ENCODE results near the gene MLPH.

MLPH gene

DNA sequence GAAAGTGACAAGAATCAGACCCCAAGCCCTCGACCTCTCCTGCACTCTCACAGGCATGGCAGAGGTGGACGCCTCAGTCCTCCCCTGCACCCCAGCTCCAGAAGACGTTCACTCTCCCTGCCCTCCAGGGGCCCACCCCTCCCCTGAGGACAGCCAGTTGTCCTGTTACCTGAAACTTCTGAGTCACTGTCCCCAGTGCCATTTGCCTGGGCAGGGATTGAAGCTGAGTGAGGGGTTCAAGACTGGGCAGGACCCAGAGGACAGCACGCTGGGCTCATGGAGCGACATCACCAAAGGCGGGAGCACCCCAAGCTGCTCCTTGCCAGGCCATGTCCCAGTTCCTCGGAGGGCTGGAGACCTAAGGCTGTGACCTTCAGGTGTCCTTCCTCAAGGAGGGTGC is 38.9 kb upstream of the MLPH start:
- H3K4me3 ChIP-seq (ENCODE audit: low read depth in 1 of 2, low read length in 2 of 2): no peak overlapping the region
- H3K36me3 ChIP-seq (ENCODE audit: insufficient read depth, low read length): no peaks in the 10 kb centered on the region
- no peaks in the 10 kb centered on the region for H4K20me1 ChIP-seq (ENCODE audit: insufficient read depth, low read length)
- no peaks in the 10 kb centered on the region for H3K27me3 ChIP-seq (ENCODE audit: insufficient read depth, low read length, poor library complexity)
- TF ChIP-seq, protein P1, sequence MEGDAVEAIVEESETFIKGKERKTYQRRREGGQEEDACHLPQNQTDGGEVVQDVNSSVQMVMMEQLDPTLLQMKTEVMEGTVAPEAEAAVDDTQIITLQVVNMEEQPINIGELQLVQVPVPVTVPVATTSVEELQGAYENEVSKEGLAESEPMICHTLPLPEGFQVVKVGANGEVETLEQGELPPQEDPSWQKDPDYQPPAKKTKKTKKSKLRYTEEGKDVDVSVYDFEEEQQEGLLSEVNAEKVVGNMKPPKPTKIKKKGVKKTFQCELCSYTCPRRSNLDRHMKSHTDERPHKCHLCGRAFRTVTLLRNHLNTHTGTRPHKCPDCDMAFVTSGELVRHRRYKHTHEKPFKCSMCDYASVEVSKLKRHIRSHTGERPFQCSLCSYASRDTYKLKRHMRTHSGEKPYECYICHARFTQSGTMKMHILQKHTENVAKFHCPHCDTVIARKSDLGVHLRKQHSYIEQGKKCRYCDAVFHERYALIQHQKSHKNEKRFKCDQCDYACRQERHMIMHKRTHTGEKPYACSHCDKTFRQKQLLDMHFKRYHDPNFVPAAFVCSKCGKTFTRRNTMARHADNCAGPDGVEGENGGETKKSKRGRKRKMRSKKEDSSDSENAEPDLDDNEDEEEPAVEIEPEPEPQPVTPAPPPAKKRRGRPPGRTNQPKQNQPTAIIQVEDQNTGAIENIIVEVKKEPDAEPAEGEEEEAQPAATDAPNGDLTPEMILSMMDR (IDR thresholded peaks at IDR 0.05; ENCODE audit: borderline replicate concordance, extremely low read depth, low read length, poor library complexity, severe bottlenecking): no peak
- no peak for TF ChIP-seq EZH2 (IDR thresholded peaks at IDR 0.05; ENCODE audit: borderline replicate concordance, low read depth, low read length, severe bottlenecking)
- no peak overlapping the region for H3K4me2 ChIP-seq (ENCODE audit: insufficient read depth, low read length)
- no peaks in the 10 kb centered on the region for H3K4me1 ChIP-seq (ENCODE audit: insufficient read depth, low read length)
- H3K27ac ChIP-seq (ENCODE audit: low read length): no peak overlapping the region
- no peak overlapping the region for H2AFZ ChIP-seq (ENCODE audit: low read depth, low read length)
- H3K79me2 ChIP-seq (ENCODE audit: insufficient read depth, low read length): no peaks in the 10 kb centered on the region
- no peak overlapping the region for H3K9ac ChIP-seq (ENCODE audit: low read depth, low read length)
- DNase-seq (no peak), ATAC-seq (ENCODE audit: insufficient read depth, low read depth) (no peak)
- H3K9me3 ChIP-seq (ENCODE audit: insufficient read depth, low read length, severe bottlenecking): no peaks in the 10 kb centered on the region

DNA sequence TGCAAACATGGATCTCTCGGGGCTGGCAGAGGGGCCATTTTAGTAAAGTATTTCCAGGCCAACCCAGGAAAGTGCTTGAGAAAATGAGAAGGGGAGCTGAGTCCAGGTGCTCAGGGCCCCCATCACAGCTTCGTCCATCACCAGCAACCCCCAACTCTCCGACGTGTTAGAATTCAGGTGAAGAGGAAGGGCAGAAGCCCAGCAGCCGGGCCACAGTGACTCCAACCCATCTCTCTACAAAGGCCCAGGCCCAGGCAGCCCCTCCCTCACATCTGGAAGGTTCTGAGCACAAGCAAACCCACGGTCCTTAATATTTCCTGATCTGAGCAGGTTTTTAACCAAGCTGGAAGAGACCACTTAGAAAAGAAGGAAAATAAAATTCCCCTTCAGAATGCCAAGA is 38.4 kb upstream of the MLPH start:
- no peak overlapping the region for H2AFZ ChIP-seq (ENCODE audit: low read depth, low read length)
- H3K9ac ChIP-seq (ENCODE audit: low read depth, low read length): no peak overlapping the region
- H3K4me1 ChIP-seq (ENCODE audit: insufficient read depth, low read length): no peaks in the 10 kb centered on the region
- H3K4me3 ChIP-seq (ENCODE audit: low read depth in 1 of 2, low read length in 2 of 2): no peak overlapping the region
- H3K27me3 ChIP-seq (ENCODE audit: insufficient read depth, low read length, poor library complexity): no peaks in the 10 kb centered on the region
- H3K79me2 ChIP-seq (ENCODE audit: insufficient read depth, low read length): no peaks in the 10 kb centered on the region
- no peak overlapping the region for H3K27ac ChIP-seq (ENCODE audit: low read length)
- no peaks in the 10 kb centered on the region for H4K20me1 ChIP-seq (ENCODE audit: insufficient read depth, low read length)
- TF ChIP-seq, protein P1 (IDR thresholded peaks at IDR 0.05; ENCODE audit: borderline replicate concordance, extremely low read depth, low read length, poor library complexity, severe bottlenecking): no peak
- TF ChIP-seq EZH2 (IDR thresholded peaks at IDR 0.05; ENCODE audit: borderline replicate concordance, low read depth, low read length, severe bottlenecking): no peak
- H3K4me2 ChIP-seq (ENCODE audit: insufficient read depth, low read length): no peak overlapping the region
- H3K9me3 ChIP-seq (ENCODE audit: insufficient read depth, low read length, severe bottlenecking): no peaks in the 10 kb centered on the region
- no peak for DNase-seq
- H3K36me3 ChIP-seq (ENCODE audit: insufficient read depth, low read length): no peaks in the 10 kb centered on the region
- no peak for ATAC-seq (ENCODE audit: insufficient read depth, low read depth)

DNA sequence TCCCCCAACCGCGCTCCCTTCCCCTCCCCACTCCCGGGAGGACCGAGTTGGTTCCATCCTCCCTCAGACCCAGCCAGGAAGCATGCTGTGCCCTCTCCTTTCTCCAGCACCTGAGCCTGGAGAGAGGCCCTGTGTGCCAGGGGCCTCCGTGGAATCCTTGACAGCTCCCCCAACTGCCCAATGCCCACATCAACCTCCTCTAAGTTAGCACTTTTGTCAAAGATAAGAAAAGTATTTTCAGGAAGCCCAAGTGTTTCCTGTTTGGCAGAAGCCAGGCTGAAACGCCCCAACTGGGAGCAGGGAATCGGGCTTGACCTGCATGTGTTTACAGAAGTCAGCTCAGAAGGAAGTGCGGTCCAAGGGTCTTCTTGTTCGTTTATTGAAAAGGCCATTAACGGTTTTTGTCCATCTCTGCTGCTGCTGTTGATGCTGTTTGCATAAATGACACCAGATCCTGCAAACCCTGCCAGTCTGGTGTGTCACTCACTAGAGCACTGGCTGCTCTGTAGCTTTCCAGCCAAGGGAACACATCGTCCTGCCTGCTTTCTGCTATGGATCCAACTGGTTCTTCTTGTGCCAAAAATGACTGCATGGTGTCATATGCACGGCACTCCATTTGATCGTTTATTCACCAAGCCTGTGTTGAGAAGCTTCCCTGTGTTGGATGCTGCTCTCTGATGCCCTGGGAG is 37.7 kb upstream of the MLPH start:
- Histone ChIP-seq H3K79me2 (ENCODE audit: insufficient read depth, low read length) (no peaks in the 10 kb centered on the region), H3K4me1 (ENCODE audit: insufficient read depth, low read length) (no peaks in the 10 kb centered on the region), H2AFZ (ENCODE audit: low read depth, low read length) (no peak overlapping the region), H3K27me3 (ENCODE audit: insufficient read depth, low read length, poor library complexity) (no peaks in the 10 kb centered on the region), H3K27ac (ENCODE audit: low read length) (no peak overlapping the region), H3K36me3 (ENCODE audit: insufficient read depth, low read length) (no peaks in the 10 kb centered on the region), H4K20me1 (ENCODE audit: insufficient read depth, low read length) (no peaks in the 10 kb centered on the region), H3K4me3 (ENCODE audit: low read depth in 1 of 2, low read length in 2 of 2) (no peak overlapping the region), H3K9ac (ENCODE audit: low read depth, low read length) (no peak overlapping the region), H3K4me2 (ENCODE audit: insufficient read depth, low read length) (no peak overlapping the region), H3K9me3 (ENCODE audit: insufficient read depth, low read length, severe bottlenecking) (no peaks in the 10 kb centered on the region)
- DNase-seq (no peak), ATAC-seq (ENCODE audit: insufficient read depth, low read depth) (no peak)
- TF ChIP-seq EZH2 (IDR thresholded peaks at IDR 0.05; ENCODE audit: borderline replicate concordance, low read depth, low read length, severe bottlenecking): no peak
- TF ChIP-seq, protein P1 (IDR thresholded peaks at IDR 0.05; ENCODE audit: borderline replicate concordance, extremely low read depth, low read length, poor library complexity, severe bottlenecking): no peak

All from DND-41 (cell line).